Brain microvascular endothelial cell (primary cell): ENCODE results near the gene TM9SF4.

Experiments used
- DNase-seq: peaks from one replicate; pipeline ENCODE4 v3.0.0-alpha.2; 2020
- H3K27ac ChIP-seq: fragments of 250-450 bp; sonication (Bioruptor Pico); 2 replicates; pipeline ENCODE4 v1.5.1; 2020; ENCODE audit warnings: mild to moderate bottlenecking, moderate library complexity
- H3K27me3 ChIP-seq: fragments of 250-450 bp; sonication (Bioruptor Pico); replicated peaks from 2 replicates; pipeline ENCODE4 v1.5.1; 2020; ENCODE audit warnings: mild to moderate bottlenecking
- H3K36me3 ChIP-seq: fragments of 250-450 bp; sonication (Bioruptor Pico); replicated peaks from 2 replicates; pipeline ENCODE4 v1.5.1; 2020; ENCODE audit warnings: mild to moderate bottlenecking
- H3K4me3 ChIP-seq: 2 replicates; pipeline ENCODE4 v1.5.1; 2011; ENCODE audit warnings: low read depth, mild to moderate bottlenecking, control low read depth, low read length, moderate library complexity
- in situ Hi-C: cut with HindIII; loops from 2 replicates; pipeline ENCODE4 v1.10.0; 2017; ENCODE audit warnings: low sequenced_read_pairs, low pct_ligation_motif_present
- TF ChIP-seq, protein P1 (sequence below): IDR thresholded peaks from 2 replicates; pipeline ENCODE4 v1.5.1; 2011; ENCODE audit warnings: low read depth, mild to moderate bottlenecking, moderate library complexity, low read length, control low read depth, inconsistent platforms; ENCODE audit errors: missing control alignments

The TM9SF4 gene, protein sequence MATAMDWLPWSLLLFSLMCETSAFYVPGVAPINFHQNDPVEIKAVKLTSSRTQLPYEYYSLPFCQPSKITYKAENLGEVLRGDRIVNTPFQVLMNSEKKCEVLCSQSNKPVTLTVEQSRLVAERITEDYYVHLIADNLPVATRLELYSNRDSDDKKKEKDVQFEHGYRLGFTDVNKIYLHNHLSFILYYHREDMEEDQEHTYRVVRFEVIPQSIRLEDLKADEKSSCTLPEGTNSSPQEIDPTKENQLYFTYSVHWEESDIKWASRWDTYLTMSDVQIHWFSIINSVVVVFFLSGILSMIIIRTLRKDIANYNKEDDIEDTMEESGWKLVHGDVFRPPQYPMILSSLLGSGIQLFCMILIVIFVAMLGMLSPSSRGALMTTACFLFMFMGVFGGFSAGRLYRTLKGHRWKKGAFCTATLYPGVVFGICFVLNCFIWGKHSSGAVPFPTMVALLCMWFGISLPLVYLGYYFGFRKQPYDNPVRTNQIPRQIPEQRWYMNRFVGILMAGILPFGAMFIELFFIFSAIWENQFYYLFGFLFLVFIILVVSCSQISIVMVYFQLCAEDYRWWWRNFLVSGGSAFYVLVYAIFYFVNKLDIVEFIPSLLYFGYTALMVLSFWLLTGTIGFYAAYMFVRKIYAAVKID

DNA sequence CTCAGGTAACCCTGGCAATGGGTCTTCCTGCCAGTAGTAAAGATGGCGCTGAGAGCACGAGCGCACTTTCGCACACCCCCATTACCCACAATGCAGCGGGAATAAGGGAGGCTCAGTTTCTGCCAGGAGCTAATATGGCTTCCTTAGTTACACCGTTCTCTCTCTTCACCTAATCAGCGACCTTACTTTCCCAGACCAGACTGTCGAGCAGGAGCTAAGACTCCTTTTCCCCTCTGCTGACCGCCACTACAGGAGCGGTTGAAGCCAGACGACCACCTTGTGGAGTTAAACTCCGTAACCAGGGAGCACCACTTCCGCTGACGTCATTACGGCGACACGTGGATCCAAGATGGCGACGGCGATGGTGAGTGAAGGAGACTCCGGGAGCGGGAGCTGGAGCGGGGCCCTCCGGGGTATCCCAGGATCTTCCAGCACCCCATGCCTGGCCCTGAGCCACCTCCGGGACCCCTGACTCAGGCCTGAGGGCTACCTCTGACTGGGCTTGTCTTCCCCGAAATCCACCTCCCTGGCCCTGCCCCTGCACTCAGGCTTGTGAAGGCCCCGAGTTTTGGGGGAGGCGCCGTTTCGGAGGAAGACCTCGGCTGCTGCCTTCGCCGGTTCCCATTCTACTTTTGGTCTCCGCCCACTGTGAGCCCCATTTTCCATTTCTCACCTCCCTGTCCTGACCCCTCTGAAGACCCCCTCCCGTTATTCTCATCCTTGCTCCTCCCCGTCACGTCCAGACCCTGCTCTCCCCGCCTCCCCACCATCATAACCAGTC, at the start of gene TM9SF4:
TSS of gene TM9SF4 (plus strand) at position 323 of the 781 bp plus-strand sequence. CDS start at position 350, 27 bp downstream.
- peaks cover 3% of the 10 kb centered on the region for H3K36me3 ChIP-seq
- TF ChIP-seq, protein P1, sequence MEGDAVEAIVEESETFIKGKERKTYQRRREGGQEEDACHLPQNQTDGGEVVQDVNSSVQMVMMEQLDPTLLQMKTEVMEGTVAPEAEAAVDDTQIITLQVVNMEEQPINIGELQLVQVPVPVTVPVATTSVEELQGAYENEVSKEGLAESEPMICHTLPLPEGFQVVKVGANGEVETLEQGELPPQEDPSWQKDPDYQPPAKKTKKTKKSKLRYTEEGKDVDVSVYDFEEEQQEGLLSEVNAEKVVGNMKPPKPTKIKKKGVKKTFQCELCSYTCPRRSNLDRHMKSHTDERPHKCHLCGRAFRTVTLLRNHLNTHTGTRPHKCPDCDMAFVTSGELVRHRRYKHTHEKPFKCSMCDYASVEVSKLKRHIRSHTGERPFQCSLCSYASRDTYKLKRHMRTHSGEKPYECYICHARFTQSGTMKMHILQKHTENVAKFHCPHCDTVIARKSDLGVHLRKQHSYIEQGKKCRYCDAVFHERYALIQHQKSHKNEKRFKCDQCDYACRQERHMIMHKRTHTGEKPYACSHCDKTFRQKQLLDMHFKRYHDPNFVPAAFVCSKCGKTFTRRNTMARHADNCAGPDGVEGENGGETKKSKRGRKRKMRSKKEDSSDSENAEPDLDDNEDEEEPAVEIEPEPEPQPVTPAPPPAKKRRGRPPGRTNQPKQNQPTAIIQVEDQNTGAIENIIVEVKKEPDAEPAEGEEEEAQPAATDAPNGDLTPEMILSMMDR = no peak
- DNase-seq = peak; percentile 88
- peak within 1 kb of the TSS; percentile 97 for H3K4me3 ChIP-seq
- in situ Hi-C loops = no loop called here
- peak within 1 kb of the TSS; percentile 100 for H3K27ac ChIP-seq
- no peaks in the 10 kb centered on the region for H3K27me3 ChIP-seq

DNA sequence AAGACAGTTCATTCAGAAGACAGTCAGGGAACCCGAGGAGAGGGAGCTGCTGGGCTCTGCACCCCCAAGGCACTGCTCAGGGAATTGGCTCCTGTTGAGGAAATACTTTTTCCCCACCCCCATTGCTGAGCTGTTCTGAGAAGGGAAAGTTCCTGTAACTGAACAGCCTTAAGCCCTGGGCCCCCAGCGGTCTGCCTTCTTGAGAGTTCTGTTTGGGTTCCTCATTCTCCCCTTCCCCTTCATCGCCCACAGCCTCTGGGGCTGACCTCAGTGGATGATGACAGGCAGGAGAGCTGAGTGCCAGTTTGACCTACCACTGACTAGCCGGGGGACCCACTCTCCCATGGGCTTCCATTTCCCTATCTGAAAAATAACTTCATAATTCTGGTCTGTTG, 46.7 kb upstream of the TM9SF4 start:
- no peak for DNase-seq
- Histone ChIP-seq H3K4me3 (no peak overlapping the region), H3K36me3 (no peaks in the 10 kb centered on the region), H3K27ac (no peak overlapping the region), H3K27me3 (peaks cover 3% of the 10 kb centered on the region)
- TF ChIP-seq, protein P1 = no peak
- in situ Hi-C loops = no loop called here

DNA sequence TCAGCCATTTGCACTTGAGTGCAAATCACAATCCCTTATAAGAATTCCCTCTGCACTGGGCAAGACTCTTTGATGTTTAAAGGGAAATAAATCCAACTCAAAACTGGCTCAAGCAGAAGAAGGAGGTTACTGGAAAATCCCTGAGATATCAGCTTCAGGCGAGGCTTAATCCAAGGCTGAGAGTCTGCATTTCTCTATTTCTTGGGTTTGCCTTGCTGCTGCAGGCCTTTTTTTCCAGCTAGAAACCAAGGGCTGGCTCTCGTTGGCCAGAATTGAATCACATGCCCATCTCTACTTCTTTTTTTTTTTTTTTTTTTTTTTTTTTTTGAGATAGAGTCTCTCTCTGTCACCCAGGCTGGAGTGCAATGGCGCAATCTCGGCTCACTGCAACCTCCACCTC, 45.8 kb upstream of the TM9SF4 start:
- Histone ChIP-seq H3K27ac (no peak overlapping the region), H3K27me3 (peaks cover 1% of the 10 kb centered on the region), H3K36me3 (no peaks in the 10 kb centered on the region), H3K4me3 (no peak overlapping the region)
- in situ Hi-C loops = no loop called here
- TF ChIP-seq, protein P1 = no peak
- no peak for DNase-seq

DNA sequence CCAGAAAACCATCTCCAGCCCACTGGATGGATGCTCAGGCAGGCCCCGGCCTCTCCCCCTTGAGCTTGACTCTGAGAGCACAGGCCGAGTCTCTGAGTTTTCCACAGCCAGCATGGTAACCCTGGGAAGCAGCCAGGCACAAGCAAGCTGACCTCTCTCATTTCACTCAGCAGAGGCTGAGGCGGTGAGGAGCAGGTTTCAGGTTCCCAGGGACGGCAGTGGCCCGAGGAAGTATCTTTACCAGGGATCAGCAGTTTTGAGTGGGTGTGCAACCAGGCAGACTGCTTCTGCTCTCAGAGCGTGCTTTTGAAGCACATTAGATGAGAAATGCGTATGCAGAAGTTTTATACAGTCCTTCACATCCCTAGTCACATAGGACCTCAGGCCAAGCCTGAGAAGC, 44.8 kb upstream of the TM9SF4 start:
- Histone ChIP-seq H3K27me3 (no peaks in the 10 kb centered on the region), H3K36me3 (no peaks in the 10 kb centered on the region), H3K27ac (no peak overlapping the region), H3K4me3 (no peak overlapping the region)
- TF ChIP-seq, protein P1 = no peak
- in situ Hi-C loops = no loop called here
- no peak for DNase-seq

DNA sequence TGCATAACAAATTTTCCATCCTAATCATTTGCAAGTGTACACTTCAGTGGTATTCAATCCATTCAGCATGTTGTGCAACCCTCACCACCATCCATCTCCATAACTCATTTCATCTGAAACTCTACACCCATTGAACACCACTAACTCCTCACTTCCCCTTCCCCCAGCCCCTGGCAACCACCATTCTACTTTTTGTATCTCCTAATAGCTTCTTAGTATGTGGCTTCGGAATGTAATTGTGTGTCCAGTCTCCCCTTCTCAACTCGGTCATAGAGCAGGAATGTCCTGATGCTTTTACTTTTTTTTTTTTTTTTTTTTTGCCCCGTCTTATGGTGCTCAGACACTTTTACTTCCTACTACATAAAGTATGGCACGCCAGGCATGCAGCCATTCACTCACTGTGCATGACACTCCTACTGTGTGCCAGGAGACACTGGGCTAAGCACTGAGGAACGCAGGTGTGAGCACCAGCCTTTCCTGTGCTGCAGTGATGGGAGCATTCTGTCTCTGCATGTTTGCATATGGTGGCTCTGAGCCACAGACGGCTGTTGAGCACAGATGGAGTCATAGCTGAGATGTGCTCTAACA, 42.2 kb upstream of the TM9SF4 start:
- DNase-seq = peak; percentile 85
- no peak overlapping the region for H3K4me3 ChIP-seq
- peak overlapping the region; percentile 26 for H3K27ac ChIP-seq
- no peaks in the 10 kb centered on the region for H3K36me3 ChIP-seq
- in situ Hi-C loops = no loop called here
- no peaks in the 10 kb centered on the region for H3K27me3 ChIP-seq
- TF ChIP-seq, protein P1 = no peak
